Esophagus (tissue), 2 donors: Measurements from ENCODE around the gene POLE. TPM values are rescaled to one million over a fixed set of nuclear protein-coding genes. Genes with fewer than 3 reads are reported as not detected.

Experiments used
- H3K27ac ChIP-seq, 2 donors: one replicate each; pipeline ENCODE4 v1.5.1; 2013; ENCODE audit warnings: low read depth in 2 of 2, mild to moderate bottlenecking in 2 of 2, inconsistent platforms in 1 of 2, low read length in 1 of 2, moderate library complexity in 1 of 2
- H3K27me3 ChIP-seq, 2 donors: one replicate each; pipeline ENCODE4 v1.6.1; 2013; ENCODE audit warnings: low read length in 2 of 2, control low read depth in 1 of 2, mild to moderate bottlenecking in 1 of 2; ENCODE audit not compliant: insufficient read depth in 2 of 2, control insufficient read depth in 1 of 2
- H3K36me3 ChIP-seq, 2 donors: one replicate each; pipeline ENCODE4 v1.6.1; 2013; ENCODE audit warnings: low read length in 1 of 2; ENCODE audit not compliant: control insufficient read depth in 2 of 2, insufficient read depth in 2 of 2
- H3K4me1 ChIP-seq, 2 donors: one replicate each; pipeline ENCODE4 v1.6.1; 2013; ENCODE audit warnings: low read length in 1 of 2; ENCODE audit not compliant: control insufficient read depth in 2 of 2, insufficient read depth in 2 of 2
- H3K4me3 ChIP-seq, 2 donors: one replicate each; pipeline ENCODE4 v1.5.1; 2013; ENCODE audit warnings: low read length in 2 of 2, mild to moderate bottlenecking in 2 of 2, low read depth in 1 of 2, moderate library complexity in 1 of 2
- H3K9me3 ChIP-seq, 2 donors: one replicate each; pipeline ENCODE4 v1.6.1; 2013; ENCODE audit warnings: mild to moderate bottlenecking in 2 of 2, low read depth in 1 of 2, low read length in 1 of 2, moderate library complexity in 1 of 2; ENCODE audit not compliant: control insufficient read depth in 2 of 2, insufficient read depth in 1 of 2
- WGBS, 2 donors: extraction: QIAGEN DNeasy Blood & Tissue Kit; methylation state at CpG; one replicate each; pipeline ENCODE4 v1.1.7; 2013; 5-methylcytosine and 5-hydroxymethylcytosine counted together
- polyA plus RNA-seq, 2 donors: library from polyadenylated mRNA; stranded (reverse); fragments of 200-250 nt; gene quantifications; one replicate each; pipeline ENCODE4 v1.2.3, GENCODE V29; 2013
- donor health status: healthy with polysubstance abuse.
- donor health status: Bipolar disorder and iron deficiency.

The POLE gene, protein sequence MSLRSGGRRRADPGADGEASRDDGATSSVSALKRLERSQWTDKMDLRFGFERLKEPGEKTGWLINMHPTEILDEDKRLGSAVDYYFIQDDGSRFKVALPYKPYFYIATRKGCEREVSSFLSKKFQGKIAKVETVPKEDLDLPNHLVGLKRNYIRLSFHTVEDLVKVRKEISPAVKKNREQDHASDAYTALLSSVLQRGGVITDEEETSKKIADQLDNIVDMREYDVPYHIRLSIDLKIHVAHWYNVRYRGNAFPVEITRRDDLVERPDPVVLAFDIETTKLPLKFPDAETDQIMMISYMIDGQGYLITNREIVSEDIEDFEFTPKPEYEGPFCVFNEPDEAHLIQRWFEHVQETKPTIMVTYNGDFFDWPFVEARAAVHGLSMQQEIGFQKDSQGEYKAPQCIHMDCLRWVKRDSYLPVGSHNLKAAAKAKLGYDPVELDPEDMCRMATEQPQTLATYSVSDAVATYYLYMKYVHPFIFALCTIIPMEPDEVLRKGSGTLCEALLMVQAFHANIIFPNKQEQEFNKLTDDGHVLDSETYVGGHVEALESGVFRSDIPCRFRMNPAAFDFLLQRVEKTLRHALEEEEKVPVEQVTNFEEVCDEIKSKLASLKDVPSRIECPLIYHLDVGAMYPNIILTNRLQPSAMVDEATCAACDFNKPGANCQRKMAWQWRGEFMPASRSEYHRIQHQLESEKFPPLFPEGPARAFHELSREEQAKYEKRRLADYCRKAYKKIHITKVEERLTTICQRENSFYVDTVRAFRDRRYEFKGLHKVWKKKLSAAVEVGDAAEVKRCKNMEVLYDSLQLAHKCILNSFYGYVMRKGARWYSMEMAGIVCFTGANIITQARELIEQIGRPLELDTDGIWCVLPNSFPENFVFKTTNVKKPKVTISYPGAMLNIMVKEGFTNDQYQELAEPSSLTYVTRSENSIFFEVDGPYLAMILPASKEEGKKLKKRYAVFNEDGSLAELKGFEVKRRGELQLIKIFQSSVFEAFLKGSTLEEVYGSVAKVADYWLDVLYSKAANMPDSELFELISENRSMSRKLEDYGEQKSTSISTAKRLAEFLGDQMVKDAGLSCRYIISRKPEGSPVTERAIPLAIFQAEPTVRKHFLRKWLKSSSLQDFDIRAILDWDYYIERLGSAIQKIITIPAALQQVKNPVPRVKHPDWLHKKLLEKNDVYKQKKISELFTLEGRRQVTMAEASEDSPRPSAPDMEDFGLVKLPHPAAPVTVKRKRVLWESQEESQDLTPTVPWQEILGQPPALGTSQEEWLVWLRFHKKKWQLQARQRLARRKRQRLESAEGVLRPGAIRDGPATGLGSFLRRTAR (N-terminal part only)
- 10 to 100 TPM; 16.7 to 41.2 TPM for polyA plus RNA-seq

DNA sequence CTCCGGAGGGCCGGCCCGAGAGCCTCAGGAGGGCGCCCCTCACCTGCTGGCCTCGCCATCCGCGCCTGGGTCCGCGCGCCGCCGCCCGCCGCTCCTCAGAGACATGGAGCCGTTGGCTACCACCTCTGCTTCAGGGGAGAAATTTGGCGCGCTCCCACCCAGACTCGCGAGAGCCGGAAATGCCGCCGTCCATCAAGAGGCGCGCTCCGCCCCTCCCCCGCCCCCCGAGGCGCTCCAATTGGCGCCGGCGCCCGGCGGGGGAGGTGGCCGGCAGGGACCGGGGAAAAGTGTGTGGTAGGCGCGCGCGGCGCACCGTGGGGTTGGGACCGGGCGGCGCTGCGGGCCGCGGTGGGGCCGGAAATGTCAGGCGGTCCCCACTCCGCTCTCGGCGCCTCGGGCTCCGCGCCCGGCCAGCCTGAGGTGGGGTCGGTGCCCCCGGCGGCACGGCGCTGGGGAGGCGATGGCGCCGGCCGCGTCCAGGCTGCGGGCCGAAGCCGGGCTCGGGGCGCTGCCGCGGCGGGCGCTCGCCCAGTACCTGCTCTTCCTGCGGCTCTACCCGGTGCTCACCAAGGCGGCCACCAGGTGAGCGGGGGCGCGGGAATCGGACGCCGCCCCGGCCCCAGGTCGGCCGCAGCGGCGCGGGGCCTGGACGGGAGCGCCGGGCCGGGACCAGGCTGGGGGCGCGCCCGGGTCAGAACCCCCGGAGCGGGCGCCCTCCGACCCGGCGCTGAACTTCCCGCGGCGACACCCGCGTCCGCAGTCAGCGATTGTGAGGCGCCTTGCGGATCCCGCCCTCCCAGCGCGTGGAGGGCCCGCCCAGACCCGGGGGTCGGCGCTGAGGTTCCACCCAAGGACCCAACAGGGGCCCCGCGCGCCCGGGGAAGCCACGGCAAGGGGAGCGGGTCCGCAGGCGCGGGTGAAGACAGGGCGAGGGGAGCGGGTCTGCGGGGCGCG lies at the start of gene POLE, which contains the start of gene PXMP2:
TSS of gene POLE (minus strand) at position 132 of the 954 bp plus-strand sequence. CDS start at position 105, 27 bp downstream.
TSS of gene PXMP2 (plus strand) at position 377 of the 954 bp plus-strand sequence. CDS start at position 461, 84 bp downstream.
- Histone ChIP-seq H3K27me3 (no peaks in the 10 kb centered on the region), H3K4me1 (peaks cover 0 to 12% of the 10 kb centered on the region in 2 donors), H3K9me3 (no peaks in the 10 kb centered on the region), H3K36me3 (no peaks in the 10 kb centered on the region), H3K27ac (peak within 1 kb of the TSS; percentile 69 to 74), H3K4me3 (peak within 1 kb of the TSS; percentile 84 to 87)
- 1% methylated on average over 89 to 134 of the region's 134 CpGs for WGBS, 2 donors

- H3K4me3 ChIP-seq, result no peak overlapping the region
- no peaks in the 10 kb centered on the region for H3K4me1 ChIP-seq
- WGBS, 2 donors, result 95% methylated on average over 15 of the region's 15 CpGs
- H3K36me3 ChIP-seq, result peaks cover 41 to 69% of the 10 kb centered on the region in 2 donors
- no peaks in the 10 kb centered on the region for H3K9me3 ChIP-seq
- no peaks in the 10 kb centered on the region for H3K27me3 ChIP-seq
- H3K27ac ChIP-seq, result no peak overlapping the region
Measured at GRCh38 chr12:132736913-132737312, 49.8 kb upstream of the POLE start.

DNA sequence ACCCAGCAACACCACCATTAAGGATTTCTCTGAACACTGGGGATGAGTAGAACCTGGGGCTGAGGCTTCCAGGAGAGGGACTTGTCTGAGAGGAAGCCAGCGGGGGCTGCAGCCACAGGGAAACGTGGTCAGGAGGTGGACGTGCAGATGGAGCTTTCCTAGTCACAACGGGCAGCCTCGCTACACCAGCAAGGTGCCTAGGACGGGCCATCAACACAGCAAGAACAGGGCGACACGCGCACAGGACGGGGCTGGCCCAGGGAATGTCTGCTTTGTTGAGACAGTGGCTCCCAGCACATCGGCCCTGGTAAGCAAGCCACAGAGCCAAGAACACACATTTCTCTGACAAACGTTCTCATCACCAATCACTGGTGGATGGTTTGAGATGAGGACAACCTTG lies 49.2 kb upstream of the POLE start:
- H3K36me3 ChIP-seq, result peaks cover 41 to 71% of the 10 kb centered on the region in 2 donors

DNA sequence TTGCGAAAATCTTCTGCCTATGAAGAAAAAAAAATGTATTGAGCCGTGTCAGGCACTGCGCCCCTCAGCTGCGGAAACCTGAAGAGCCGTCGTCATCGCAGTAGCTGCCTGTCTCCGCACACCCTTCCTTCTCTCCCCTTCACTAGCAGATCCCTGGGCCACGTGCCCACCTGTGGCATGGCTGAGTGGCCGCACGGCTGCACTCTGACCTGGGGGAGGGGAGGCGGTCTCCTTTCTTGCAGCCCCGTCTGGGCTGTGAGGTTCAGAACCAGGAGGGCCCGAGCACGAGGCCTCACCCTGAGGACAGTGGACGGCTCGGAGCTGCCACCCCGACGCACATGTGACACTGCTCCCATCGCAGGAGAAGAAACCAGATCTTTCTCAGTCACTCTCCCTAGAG lies 48.4 kb upstream of the POLE start:
- no peaks in the 10 kb centered on the region for H3K27me3 ChIP-seq
- no peaks in the 10 kb centered on the region for H3K9me3 ChIP-seq
- H3K4me1 ChIP-seq, result no peaks in the 10 kb centered on the region
- no peak overlapping the region for H3K27ac ChIP-seq
- 93 to 94% methylated on average over 20 of the region's 20 CpGs for WGBS, 2 donors
- peaks cover 35 to 68% of the 10 kb centered on the region in 2 donors for H3K36me3 ChIP-seq
- no peak overlapping the region for H3K4me3 ChIP-seq

More for the DNA sequence above, 49.2 kb upstream of the POLE start:
- Histone ChIP-seq H3K27ac (no peak overlapping the region), H3K4me1 (no peaks in the 10 kb centered on the region), H3K27me3 (no peaks in the 10 kb centered on the region), H3K4me3 (no peak overlapping the region), H3K9me3 (no peaks in the 10 kb centered on the region)
- 93 to 94% methylated on average over 12 of the region's 12 CpGs for WGBS, 2 donors

- WGBS, 2 donors, result 79 to 82% methylated on average over 10 of the region's 10 CpGs
- Histone ChIP-seq H3K4me1 (no peaks in the 10 kb centered on the region), H3K27ac (no peak overlapping the region), H3K9me3 (no peaks in the 10 kb centered on the region), H3K27me3 (no peaks in the 10 kb centered on the region), H3K4me3 (no peak overlapping the region), H3K36me3 (peaks cover 29 to 61% of the 10 kb centered on the region in 2 donors)
Measured at GRCh38 chr12:132734206-132734605, 47.1 kb upstream of the POLE start.

- H3K27me3 ChIP-seq, result no peaks in the 10 kb centered on the region
- H3K27ac ChIP-seq, result no peak overlapping the region
- WGBS, 2 donors, result 83 to 88% methylated on average over 17 of the region's 17 CpGs
- H3K9me3 ChIP-seq, result no peaks in the 10 kb centered on the region
- no peak overlapping the region for H3K4me3 ChIP-seq
- H3K4me1 ChIP-seq, result no peaks in the 10 kb centered on the region
- peaks cover 31 to 66% of the 10 kb centered on the region in 2 donors for H3K36me3 ChIP-seq
Measured at GRCh38 chr12:132731574-132731973, 44.4 kb upstream of the POLE start.

GRCh38 chr12:132730353-132730752 lies 43.2 kb upstream of the POLE start:
- 95 to 96% methylated on average over 11 of the region's 11 CpGs for WGBS, 2 donors

GRCh38 chr12:132729541-132730320 lies 42.6 kb upstream of the POLE start:
- H3K9me3 ChIP-seq, result no peaks in the 10 kb centered on the region
- no peak overlapping the region for H3K27ac ChIP-seq
- no peaks in the 10 kb centered on the region for H3K4me1 ChIP-seq
- H3K4me3 ChIP-seq, result no peak overlapping the region
- H3K36me3 ChIP-seq, result peaks cover 23 to 64% of the 10 kb centered on the region in 2 donors
- no peaks in the 10 kb centered on the region for H3K27me3 ChIP-seq
- whole genome bisulfite sequencing, 2 donors, result 87 to 90% methylated on average over 24 of the region's 24 CpGs

More at GRCh38 chr12:132730353-132730752, 43.2 kb upstream of the POLE start:
- H3K27me3 ChIP-seq, result no peaks in the 10 kb centered on the region
- no peak overlapping the region for H3K27ac ChIP-seq
- H3K4me3 ChIP-seq, result no peak overlapping the region
- H3K36me3 ChIP-seq, result peaks cover 25 to 64% of the 10 kb centered on the region in 2 donors
- no peaks in the 10 kb centered on the region for H3K4me1 ChIP-seq
- no peaks in the 10 kb centered on the region for H3K9me3 ChIP-seq
